GM18868 (cell line): ENCODE measurements around the gene SLFN12L.
A peak's percentile ranks its signal among the peaks of the same experiment; 100 is the strongest.
"Not testable (repeated sequence)": the region's sequence is repeated elsewhere in the genome, so short reads cannot be mapped to it uniquely, and the experiment has no call there.

ENCODE experiments used
- ATAC-seq: cut with Tn5 transposase; IDR thresholded peaks from one replicate; pipeline ENCODE4 v1.9.1; 2021; ENCODE audit warnings: mild to moderate bottlenecking, moderate library complexity; ENCODE audit not compliant: unreplicated experiment

The SLFN12L gene

GRCh38 chr17:35498448-35499178, 38.9 kb downstream of the SLFN12L start:
- no peak for ATAC-seq

- ATAC-seq, result no peak
Measured at GRCh38 chr17:35496451-35497290, 40.8 kb downstream of the SLFN12L start.

DNA sequence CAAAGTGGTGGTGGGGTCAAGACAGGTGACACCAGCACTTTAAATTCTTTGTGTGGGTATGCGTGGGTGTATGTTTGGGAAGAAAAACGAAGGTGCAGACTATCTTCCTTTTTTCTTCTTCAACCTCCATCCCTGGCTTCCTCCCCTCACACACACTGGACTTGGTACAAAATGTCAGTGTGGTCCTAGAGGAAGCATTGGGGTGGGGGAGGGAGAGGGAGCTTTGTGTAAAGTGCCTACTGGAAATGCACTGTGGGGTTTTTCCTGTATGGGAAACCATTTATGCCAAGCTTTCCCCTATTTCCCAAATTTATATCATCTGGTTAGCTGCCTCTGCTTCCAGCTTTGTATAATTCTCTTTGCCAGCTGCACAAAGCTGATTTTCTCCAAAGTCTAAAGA, 44.4 kb downstream of the SLFN12L start:
- no peak for ATAC-seq

DNA sequence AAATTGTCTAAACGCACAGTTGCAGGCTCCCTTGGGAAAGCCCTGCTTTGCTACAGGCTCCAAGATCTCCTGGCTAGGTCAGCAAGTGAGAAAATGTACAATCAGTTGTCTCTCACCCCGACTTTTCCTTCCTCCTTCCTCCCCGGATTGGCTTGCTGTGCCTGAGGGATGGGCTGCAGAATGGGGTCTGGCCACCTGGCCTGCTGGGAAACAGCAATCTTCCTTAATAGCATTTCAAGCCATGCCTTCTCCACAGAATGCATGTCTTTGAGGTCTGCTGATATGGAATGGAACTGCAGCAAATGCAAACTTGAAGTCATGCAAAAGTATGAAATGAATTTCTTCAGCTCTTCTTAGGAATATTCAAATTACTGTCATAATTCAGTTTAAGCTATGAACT, 46.1 kb downstream of the SLFN12L start:
- no peak for ATAC-seq

GRCh38 chr17:35489944-35490343, 47.5 kb downstream of the SLFN12L start:
- ATAC-seq, result no peak

DNA sequence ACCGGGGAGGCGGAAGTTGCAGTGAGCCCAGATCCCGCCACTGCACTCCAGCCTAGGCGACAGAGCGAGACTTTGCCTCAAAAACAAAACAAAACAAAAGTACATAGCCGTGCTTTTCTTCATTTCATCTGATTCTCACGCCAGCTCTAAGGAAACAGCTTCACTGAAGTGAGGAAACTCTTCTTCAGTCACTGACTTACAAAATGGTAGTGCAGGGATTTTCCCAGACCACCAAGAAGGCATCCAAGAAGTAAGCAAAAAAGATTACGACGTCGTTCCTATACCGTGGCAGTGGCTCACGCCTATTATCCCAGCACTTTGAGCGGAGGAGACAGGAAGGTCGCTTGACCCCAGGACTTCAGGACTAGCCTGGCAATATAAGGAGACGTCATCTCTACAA, 48.5 kb downstream of the SLFN12L start:
- ATAC-seq, result no peak

GRCh38 chr17:35486920-35487732, 50.4 kb downstream of the SLFN12L start:
- ATAC-seq, result no peak

DNA sequence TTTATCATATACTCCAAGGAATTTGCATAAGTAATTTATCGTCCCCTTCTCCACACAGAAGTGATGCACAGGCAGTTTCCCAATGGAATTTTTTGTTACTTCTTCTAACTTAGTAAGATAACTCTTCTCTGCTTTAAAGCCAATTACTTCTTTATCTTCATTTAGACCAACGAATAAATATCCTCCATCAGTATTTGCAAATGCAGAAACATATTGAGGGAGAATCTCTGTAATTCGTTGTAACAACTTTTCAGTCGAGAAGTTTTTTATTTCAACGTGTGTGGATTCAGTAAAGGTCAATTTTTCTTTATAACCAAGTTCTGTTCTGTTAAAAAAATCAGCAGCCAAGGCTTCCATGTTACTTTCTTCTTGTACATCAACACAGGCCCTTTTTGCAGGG, 58.2 kb downstream of the SLFN12L start:
- no peak for ATAC-seq

GRCh38 chr17:35477248-35477647, 60.2 kb downstream of the SLFN12L start:
- no peak for ATAC-seq

DNA sequence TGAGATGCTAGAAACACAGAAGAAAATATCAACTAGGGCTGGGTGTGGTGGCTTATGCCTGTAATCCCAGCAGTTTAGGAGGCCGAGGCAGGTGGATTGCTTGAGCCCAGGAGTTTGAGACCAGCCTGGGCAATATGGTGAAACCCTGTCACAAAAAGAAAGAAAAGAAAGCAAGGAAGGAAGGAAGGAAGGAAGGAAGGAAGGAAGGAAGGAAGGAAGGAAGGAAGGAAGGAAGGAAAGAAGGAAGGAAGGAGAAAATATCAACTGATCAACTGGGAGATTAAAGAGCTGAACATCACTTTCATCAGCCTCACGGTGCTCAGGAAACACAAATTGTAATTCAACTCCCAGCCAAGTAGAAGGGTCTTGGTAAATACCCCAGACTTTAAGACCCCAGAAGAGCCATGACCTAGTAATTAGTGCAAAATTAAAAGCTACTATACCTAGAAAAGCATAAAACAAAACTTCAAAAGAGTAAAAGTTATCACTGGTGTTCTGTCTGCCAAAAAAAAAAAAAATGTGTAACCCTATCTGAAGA, 61.1 kb downstream of the SLFN12L start:
- no peak for ATAC-seq

- ATAC-seq, result no peak
Measured at GRCh38 chr17:35468475-35468874, 69.0 kb downstream of the SLFN12L start.

DNA sequence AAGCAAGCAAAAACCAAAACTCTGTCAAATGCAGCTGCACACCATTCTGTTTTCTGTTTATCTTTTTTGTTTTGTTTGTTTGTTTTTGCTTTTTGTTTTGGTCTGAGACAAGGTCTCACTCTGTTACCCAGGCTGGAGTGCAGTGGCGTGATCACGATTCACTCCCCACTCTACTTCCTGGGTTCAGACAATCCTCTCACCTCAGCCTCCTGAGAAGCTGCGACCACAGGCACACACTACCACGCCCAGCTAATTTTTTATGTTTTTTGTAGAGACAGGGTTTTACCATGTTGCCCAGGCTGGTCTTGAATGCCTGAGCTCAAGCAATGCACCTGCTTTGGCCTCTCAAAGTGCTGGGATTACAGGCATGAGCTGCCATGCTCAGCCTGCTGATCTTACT, 69.7 kb downstream of the SLFN12L start:
- no peak for ATAC-seq

GRCh38 chr17:35460354-35460851, 77.1 kb downstream of the SLFN12L start:
- peak; percentile 59 for ATAC-seq

- ATAC-seq, result not testable (repeated sequence)
Measured at GRCh38 chr17:35454035-35454434, 83.4 kb downstream of the SLFN12L start.

GRCh38 chr17:35453171-35453570, 84.3 kb downstream of the SLFN12L start:
- ATAC-seq, result no peak

- ATAC-seq, result no peak
Measured at GRCh38 chr17:35449371-35449931, 88.0 kb downstream of the SLFN12L start.

DNA sequence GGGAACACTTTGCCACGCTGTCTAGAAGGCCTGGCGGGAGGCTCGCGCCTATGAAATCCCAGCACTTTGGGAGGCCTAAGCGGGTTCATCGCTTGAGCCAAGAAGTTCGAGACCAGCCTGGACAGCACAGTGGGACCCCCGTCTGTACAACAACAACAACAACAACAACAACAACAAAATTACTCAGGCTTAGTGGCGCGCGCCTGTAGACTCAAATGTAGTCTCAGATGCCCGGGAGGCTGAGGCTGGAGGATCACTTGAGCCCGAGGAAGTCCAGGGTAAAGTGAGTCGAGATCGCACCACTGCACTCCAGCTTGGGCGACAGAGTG, 88.6 kb downstream of the SLFN12L start:
- no peak for ATAC-seq

GRCh38 chr17:35448214-35448898, 89.1 kb downstream of the SLFN12L start, which contains the start of gene SLFN13:
Gene SLFN13, minus strand, starts transcription at chr17:35448766. Its CDS starts 3,086 bp downstream, at chr17:35445680.
- ATAC-seq, result peak; percentile 78

- ATAC-seq, result no peak
Measured at GRCh38 chr17:35447499-35447898, 90.0 kb downstream of the SLFN12L start.

GRCh38 chr17:35438433-35438832, 99.0 kb downstream of the SLFN12L start:
- ATAC-seq, result no peak
